Liver (tissue), 9 donors: ENCODE measurements around the gene CELF4. TPM values are rescaled to one million over a fixed set of nuclear protein-coding genes. Genes with fewer than 3 reads are reported as not detected.

ENCODE experiments used
- DNase-seq: peaks from one replicate; pipeline ENCODE4 v3.0.0-alpha.2; 2017; ENCODE audit warnings: low spot score
- H3K27ac ChIP-seq, 2 donors: one replicate each; pipeline ENCODE4 v1.7.0; 2013; ENCODE audit warnings: inconsistent platforms in 2 of 2, low read length in 2 of 2, control low read depth in 1 of 2, low read depth in 1 of 2, mild to moderate bottlenecking in 1 of 2
- H3K27me3 ChIP-seq, 4 donors: one replicate each; pipeline versions ENCODE4 v1.6.1 to v1.7.0; 2013; ENCODE audit warnings: low read length in 3 of 4, inconsistent platforms in 1 of 4, mild to moderate bottlenecking in 1 of 4, moderate library complexity in 1 of 4; ENCODE audit not compliant: control insufficient read depth in 4 of 4, insufficient read depth in 4 of 4
- H3K36me3 ChIP-seq, 4 donors: one replicate each; pipeline versions ENCODE4 v1.6.1 to v1.7.0; 2013; ENCODE audit warnings: low read length in 3 of 4, mild to moderate bottlenecking in 3 of 4, low read depth in 1 of 4, moderate library complexity in 1 of 4; ENCODE audit not compliant: control insufficient read depth in 4 of 4, insufficient read depth in 3 of 4
- H3K4me1 ChIP-seq, 4 donors: one replicate each; pipeline versions ENCODE4 v1.6.1 to v1.7.0; 2013; ENCODE audit warnings: low read length in 3 of 4, mild to moderate bottlenecking in 3 of 4, moderate library complexity in 1 of 4; ENCODE audit not compliant: control insufficient read depth in 4 of 4, insufficient read depth in 4 of 4
- H3K4me3 ChIP-seq, 3 donors: one replicate each; pipeline versions ENCODE4 v1.6.1 to v1.7.0; 2013; ENCODE audit warnings: low read length in 3 of 3, control low read depth in 1 of 3, low read depth in 1 of 3, mild to moderate bottlenecking in 1 of 3
- H3K9ac ChIP-seq, 2 donors: one replicate each; pipeline ENCODE4 v1.7.0; 2013; ENCODE audit warnings: low read length in 2 of 2, mild to moderate bottlenecking in 2 of 2, moderate library complexity in 2 of 2, control low read depth in 1 of 2, low read depth in 1 of 2
- H3K9me3 ChIP-seq, 4 donors: one replicate each; pipeline versions ENCODE4 v1.6.1 to v1.7.0; 2013; ENCODE audit warnings: low read length in 3 of 4; ENCODE audit not compliant: control insufficient read depth in 4 of 4
- EGR1 ChIP-seq, 2 donors: IDR thresholded peaks; 2 replicates each; pipeline ENCODE4 v1.6.1; 2016 to 2018; ENCODE audit warnings: antibody characterized with exemption in 2 of 2, low read depth in 2 of 2
- FOXA1 ChIP-seq: IDR thresholded peaks from 2 replicates; pipeline ENCODE4 v1.6.1; 2016; ENCODE audit warnings: antibody characterized with exemption
- FOXA2 ChIP-seq: IDR thresholded peaks from 2 replicates; pipeline ENCODE4 v1.6.1; 2016; ENCODE audit warnings: antibody characterized with exemption
- GABPA ChIP-seq, 2 donors: IDR thresholded peaks in 1 of 2; conservative IDR thresholded peaks in 1 of 2; 2 replicates each; pipeline ENCODE4 v1.6.1; 2016; ENCODE audit warnings: antibody characterized with exemption in 2 of 2, mild to moderate bottlenecking in 1 of 2, moderate library complexity in 1 of 2
- HNF4A ChIP-seq, 2 donors: conservative IDR thresholded peaks; 2 replicates each; pipeline ENCODE4 v1.6.1; 2016; ENCODE audit warnings: antibody characterized with exemption in 2 of 2, mild to moderate bottlenecking in 2 of 2
- HNF4G ChIP-seq: IDR thresholded peaks from 2 replicates; pipeline ENCODE4 v1.6.1; 2016; ENCODE audit warnings: antibody characterized with exemption
- JUND ChIP-seq, 2 donors: IDR thresholded peaks; 2 replicates each; pipeline ENCODE4 v1.6.1; 2016; ENCODE audit warnings: antibody characterized with exemption in 2 of 2
- RAD21 ChIP-seq, 2 donors: IDR thresholded peaks; 2 replicates each; pipeline ENCODE4 v1.6.1; 2016; ENCODE audit warnings: antibody characterized with exemption in 2 of 2, mild to moderate bottlenecking in 2 of 2
- RXRA ChIP-seq, 2 donors: IDR thresholded peaks; 2 replicates each; pipeline ENCODE4 v1.6.1; 2017 to 2018; ENCODE audit warnings: antibody characterized with exemption in 2 of 2, mild to moderate bottlenecking in 1 of 2
- SP1 ChIP-seq: IDR thresholded peaks from 2 replicates; pipeline ENCODE4 v1.6.1; 2018; ENCODE audit warnings: antibody characterized with exemption, mild to moderate bottlenecking
- TAF1 ChIP-seq: conservative IDR thresholded peaks from 2 replicates; pipeline ENCODE4 v1.6.1; 2016; ENCODE audit warnings: antibody characterized with exemption, mild to moderate bottlenecking
- YY1 ChIP-seq: IDR thresholded peaks from 2 replicates; pipeline ENCODE4 v1.6.1; 2016; ENCODE audit warnings: antibody characterized with exemption, mild to moderate bottlenecking
- WGBS: extraction: QIAGEN DNeasy Blood & Tissue Kit; methylation state at CpG from one replicate; pipeline ENCODE4 v1.1.7; 2013; 5-methylcytosine and 5-hydroxymethylcytosine counted together
- polyA plus RNA-seq, 2 donors: library from polyadenylated mRNA; stranded (reverse) in 1 of 2; unstranded in 1 of 2; fragments of 200-250 nt in 1 of 2; fragments of >200 nt in 1 of 2; fragmentation: Nextera tagmentation in 1 of 2; extraction: Ambion mirVana in 1 of 2; gene quantifications; one replicate each; pipeline versions ENCODE4 v1.2.1 to v1.2.3, GENCODE V29; 2013 to 2015
- total RNA-seq, 2 donors: library from RNA; depleted of rRNA; stranded (reverse); fragments of >200 nt; gene quantifications; one replicate each; pipeline ENCODE4 v1.2.3, GENCODE V29; 2014
- TF ChIP-seq, protein P1 (sequence below): IDR thresholded peaks from 2 replicates; pipeline ENCODE4 v1.6.1; 2016; ENCODE audit warnings: antibody characterized with exemption, mild to moderate bottlenecking
- TF ChIP-seq, protein P2 (sequence below): IDR thresholded peaks from 2 replicates; pipeline ENCODE4 v1.6.1; 2016; ENCODE audit warnings: antibody characterized with exemption
- TF ChIP-seq, protein P3 (sequence below): fragments of 150-350 bp; IDR thresholded peaks from 2 replicates; pipeline ENCODE4 v1.5.1; 2017; ENCODE audit warnings: improper control_type of control experiment, low read depth, low read length; ENCODE audit not compliant: missing input control
- TF ChIP-seq, protein P4 (sequence below): IDR thresholded peaks from 2 replicates; pipeline ENCODE4 v1.6.1; 2016; ENCODE audit warnings: antibody characterized with exemption
- donor health status: healthy.
- donor health status: healthy.
- donor health status: healthy.
- donor health status: healthy.
- donor health status: healthy.

The CELF4 gene
- total and polyA plus RNA-seq, 4 donors = 0.08 to 0.28 (median 0.21) TPM; not detected in 1

DNA sequence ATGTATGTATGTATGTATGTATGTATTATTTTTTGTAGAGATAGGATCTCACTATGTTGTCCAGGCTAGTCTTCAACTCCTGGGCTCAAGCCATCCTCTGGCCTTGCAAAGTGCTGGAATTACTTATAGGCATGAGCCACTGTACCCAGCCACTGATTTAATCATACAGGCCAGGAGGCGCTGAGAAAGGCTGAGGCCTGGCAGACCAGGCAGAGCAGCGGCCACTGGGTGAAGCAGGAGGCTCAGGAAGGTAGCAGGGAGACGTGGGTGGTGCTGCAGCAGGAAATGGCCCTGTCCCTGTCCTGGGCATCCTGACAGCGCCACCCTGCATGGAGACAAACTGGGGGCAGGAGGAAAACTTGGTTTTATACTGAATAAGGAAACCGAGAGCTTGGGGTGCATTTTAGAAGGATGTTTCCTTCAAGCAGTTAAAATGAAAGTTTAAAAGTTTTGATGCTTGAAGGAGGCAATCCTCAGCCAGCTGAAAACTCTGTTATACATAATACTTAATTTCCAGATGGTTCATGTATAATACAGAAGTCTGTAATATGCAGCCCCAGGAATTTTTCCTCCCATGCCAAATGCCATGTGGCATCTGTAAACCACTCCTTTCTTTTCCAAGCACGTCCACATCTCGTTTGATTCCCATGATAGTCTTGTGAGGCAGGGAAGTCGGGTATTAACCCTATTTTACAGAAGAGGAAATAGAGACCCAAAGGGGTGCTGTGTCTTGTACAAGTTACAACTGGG lies 182.4 kb downstream of the CELF4 start:
- DNase-seq = no peak
- no peak overlapping the region for H3K27ac ChIP-seq
- no peak overlapping the region for H3K9ac ChIP-seq
- H3K4me3 ChIP-seq = no peak overlapping the region
- no peaks in the 10 kb centered on the region for H3K9me3 ChIP-seq
- no peaks in the 10 kb centered on the region for H3K36me3 ChIP-seq
- no peaks in the 10 kb centered on the region for H3K4me1 ChIP-seq
- TF ChIP-seq JUND (IDR thresholded peaks at IDR 0.05) = no peak
- TF ChIP-seq SP1 = no peak
- TF ChIP-seq YY1 = no peak
- no peak for TF ChIP-seq TAF1
- TF ChIP-seq, protein P1, sequence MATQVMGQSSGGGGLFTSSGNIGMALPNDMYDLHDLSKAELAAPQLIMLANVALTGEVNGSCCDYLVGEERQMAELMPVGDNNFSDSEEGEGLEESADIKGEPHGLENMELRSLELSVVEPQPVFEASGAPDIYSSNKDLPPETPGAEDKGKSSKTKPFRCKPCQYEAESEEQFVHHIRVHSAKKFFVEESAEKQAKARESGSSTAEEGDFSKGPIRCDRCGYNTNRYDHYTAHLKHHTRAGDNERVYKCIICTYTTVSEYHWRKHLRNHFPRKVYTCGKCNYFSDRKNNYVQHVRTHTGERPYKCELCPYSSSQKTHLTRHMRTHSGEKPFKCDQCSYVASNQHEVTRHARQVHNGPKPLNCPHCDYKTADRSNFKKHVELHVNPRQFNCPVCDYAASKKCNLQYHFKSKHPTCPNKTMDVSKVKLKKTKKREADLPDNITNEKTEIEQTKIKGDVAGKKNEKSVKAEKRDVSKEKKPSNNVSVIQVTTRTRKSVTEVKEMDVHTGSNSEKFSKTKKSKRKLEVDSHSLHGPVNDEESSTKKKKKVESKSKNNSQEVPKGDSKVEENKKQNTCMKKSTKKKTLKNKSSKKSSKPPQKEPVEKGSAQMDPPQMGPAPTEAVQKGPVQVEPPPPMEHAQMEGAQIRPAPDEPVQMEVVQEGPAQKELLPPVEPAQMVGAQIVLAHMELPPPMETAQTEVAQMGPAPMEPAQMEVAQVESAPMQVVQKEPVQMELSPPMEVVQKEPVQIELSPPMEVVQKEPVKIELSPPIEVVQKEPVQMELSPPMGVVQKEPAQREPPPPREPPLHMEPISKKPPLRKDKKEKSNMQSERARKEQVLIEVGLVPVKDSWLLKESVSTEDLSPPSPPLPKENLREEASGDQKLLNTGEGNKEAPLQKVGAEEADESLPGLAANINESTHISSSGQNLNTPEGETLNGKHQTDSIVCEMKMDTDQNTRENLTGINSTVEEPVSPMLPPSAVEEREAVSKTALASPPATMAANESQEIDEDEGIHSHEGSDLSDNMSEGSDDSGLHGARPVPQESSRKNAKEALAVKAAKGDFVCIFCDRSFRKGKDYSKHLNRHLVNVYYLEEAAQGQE = no peak
- no peak for TF ChIP-seq HNF4A (conservative IDR thresholded peaks at IDR 0.05)
- TF ChIP-seq RXRA (IDR thresholded peaks at IDR 0.05) = no peak
- no peak for TF ChIP-seq HNF4G
- TF ChIP-seq, protein P2, sequence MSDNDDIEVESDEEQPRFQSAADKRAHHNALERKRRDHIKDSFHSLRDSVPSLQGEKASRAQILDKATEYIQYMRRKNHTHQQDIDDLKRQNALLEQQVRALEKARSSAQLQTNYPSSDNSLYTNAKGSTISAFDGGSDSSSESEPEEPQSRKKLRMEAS = no peak
- TF ChIP-seq, protein P3, sequence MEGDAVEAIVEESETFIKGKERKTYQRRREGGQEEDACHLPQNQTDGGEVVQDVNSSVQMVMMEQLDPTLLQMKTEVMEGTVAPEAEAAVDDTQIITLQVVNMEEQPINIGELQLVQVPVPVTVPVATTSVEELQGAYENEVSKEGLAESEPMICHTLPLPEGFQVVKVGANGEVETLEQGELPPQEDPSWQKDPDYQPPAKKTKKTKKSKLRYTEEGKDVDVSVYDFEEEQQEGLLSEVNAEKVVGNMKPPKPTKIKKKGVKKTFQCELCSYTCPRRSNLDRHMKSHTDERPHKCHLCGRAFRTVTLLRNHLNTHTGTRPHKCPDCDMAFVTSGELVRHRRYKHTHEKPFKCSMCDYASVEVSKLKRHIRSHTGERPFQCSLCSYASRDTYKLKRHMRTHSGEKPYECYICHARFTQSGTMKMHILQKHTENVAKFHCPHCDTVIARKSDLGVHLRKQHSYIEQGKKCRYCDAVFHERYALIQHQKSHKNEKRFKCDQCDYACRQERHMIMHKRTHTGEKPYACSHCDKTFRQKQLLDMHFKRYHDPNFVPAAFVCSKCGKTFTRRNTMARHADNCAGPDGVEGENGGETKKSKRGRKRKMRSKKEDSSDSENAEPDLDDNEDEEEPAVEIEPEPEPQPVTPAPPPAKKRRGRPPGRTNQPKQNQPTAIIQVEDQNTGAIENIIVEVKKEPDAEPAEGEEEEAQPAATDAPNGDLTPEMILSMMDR = no peak
- TF ChIP-seq, protein P4, sequence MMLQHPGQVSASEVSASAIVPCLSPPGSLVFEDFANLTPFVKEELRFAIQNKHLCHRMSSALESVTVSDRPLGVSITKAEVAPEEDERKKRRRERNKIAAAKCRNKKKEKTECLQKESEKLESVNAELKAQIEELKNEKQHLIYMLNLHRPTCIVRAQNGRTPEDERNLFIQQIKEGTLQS = no peak
- TF ChIP-seq EGR1 (IDR thresholded peaks at IDR 0.05; ENCODE audit: low read depth in 2 of 2) = no peak
- TF ChIP-seq GABPA (IDR thresholded peaks at IDR 0.05 in 1 of 2, conservative IDR thresholded peaks at IDR 0.05 in 1 of 2) = no peak
- peaks cover 0 to 7% (median 0%) of the 10 kb centered on the region in 4 donors for H3K27me3 ChIP-seq
- WGBS = 70% methylated on average over 8 of the region's 8 CpGs

DNA sequence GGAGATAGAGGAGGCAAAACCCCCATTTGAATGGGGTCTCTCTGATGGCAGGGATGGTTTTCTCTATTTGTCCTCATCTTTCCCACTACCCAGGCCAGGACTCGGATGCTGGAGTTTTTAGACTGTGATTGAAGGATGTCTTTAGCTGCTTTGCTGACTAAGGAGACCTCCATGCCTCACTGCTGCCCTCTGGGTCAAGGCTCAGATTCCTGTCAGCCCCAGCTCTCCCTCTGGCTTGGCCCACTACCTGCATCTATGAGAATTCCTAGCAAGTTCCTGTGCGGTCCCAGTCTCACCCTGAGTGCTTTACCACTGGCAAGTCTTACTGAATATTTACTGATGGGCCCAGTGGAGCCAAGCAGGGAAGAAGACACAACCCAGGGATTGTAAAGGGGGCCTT lies 184.0 kb downstream of the CELF4 start:
- H3K4me3 ChIP-seq = no peak overlapping the region
- TF ChIP-seq RAD21 (IDR thresholded peaks at IDR 0.05) = no peak
- no peak for TF ChIP-seq FOXA2
- TF ChIP-seq, protein P3 = no peak
- no peak for TF ChIP-seq RXRA (IDR thresholded peaks at IDR 0.05)
- TF ChIP-seq JUND (IDR thresholded peaks at IDR 0.05) = no peak
- TF ChIP-seq HNF4A (conservative IDR thresholded peaks at IDR 0.05) = no peak
- no peak for TF ChIP-seq HNF4G
- no peak for TF ChIP-seq SP1
- TF ChIP-seq, protein P4 = no peak
- TF ChIP-seq YY1 = no peak
- no peak for TF ChIP-seq FOXA1
- no peak for TF ChIP-seq EGR1 (IDR thresholded peaks at IDR 0.05; ENCODE audit: low read depth in 2 of 2)
- H3K9ac ChIP-seq = no peak overlapping the region
- H3K27me3 ChIP-seq = peaks cover 0 to 7% (median 0%) of the 10 kb centered on the region in 4 donors
- no peaks in the 10 kb centered on the region for H3K9me3 ChIP-seq
- no peaks in the 10 kb centered on the region for H3K36me3 ChIP-seq
- WGBS = 83% methylated on average over 2 of the region's 2 CpGs
- DNase-seq = no peak
- no peaks in the 10 kb centered on the region for H3K4me1 ChIP-seq
- H3K27ac ChIP-seq = no peak overlapping the region
